Measurements from ENCODE around the gene ANTXRL. TPM values are rescaled to one million over a fixed set of nuclear protein-coding genes. Genes with fewer than 3 reads are reported as not detected.
"Not testable (repeated sequence)": the region's sequence is repeated elsewhere in the genome, so short reads cannot be mapped to it uniquely, and the experiment has no call there.

The ANTXRL gene
- total RNA-seq, 3 donors from 2014 or later, result not detected

DNA sequence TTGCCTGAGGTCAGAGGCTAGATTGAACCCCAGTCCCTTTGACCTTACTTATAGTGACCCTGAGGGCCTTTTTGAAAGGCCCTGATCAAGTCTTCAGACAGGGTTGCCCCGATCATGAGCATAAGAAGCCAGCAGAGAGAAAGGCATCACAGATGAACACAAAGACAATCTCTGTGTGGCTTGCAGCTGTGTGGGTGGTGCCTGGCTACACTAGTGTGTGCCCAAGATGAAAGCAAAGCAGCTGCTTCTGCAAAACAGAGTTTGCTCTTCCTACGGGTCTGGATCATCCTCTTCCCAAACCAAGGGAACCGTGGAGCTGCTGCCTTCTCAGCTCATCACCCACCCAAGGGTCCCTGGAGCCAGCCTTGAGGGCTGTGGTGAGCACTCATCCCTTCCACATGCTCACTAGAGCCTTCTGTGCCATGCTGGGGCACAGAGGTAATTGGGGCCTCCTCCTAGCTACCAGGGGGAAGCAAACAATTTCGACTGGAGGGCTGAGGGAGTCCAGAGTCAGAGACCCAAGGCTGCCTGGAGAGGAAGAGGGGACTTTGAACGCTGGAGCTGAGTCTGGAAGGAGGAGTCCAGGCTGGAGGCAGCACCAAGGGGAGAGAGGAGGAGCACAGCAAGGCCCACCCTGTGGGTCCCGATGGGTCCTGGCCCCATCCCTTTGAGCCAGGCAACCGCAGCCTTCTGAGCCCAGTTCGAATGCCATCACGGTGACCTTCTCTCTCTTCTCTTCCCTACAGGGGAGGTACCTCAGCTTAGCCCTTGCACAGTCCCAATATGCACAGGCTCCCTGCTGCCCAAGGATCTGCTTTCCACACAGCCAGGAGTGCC is 42.3 kb downstream of the ANTXRL start:
- ATAC-seq (no peak), DNase-seq (no peak)
- H3K4me1 ChIP-seq (ENCODE audit: low read depth), result no peaks in the 10 kb centered on the region
- TF ChIP-seq CTCF (IDR thresholded peaks at IDR 0.05), result no peak
- no peaks in the 10 kb centered on the region for H3K36me3 ChIP-seq (ENCODE audit: low read depth)
- H3K4me3 ChIP-seq, result no peak overlapping the region
- intact Hi-C loops (cut with DNase I, micrococcal nuclease), result no loop called here
- no peaks in the 10 kb centered on the region for H3K9me3 ChIP-seq

GRCh38 chr10:46329690-46330016 is 42.9 kb downstream of the ANTXRL start:
- Histone ChIP-seq H3K9me3 (no peaks in the 10 kb centered on the region), H3K36me3 (ENCODE audit: low read depth) (no peaks in the 10 kb centered on the region), H3K4me3 (no peak overlapping the region), H3K4me1 (ENCODE audit: low read depth) (no peaks in the 10 kb centered on the region)
- no peak for DNase-seq
- intact Hi-C loops (cut with DNase I, micrococcal nuclease), result no loop called here
- ATAC-seq, result peak; percentile 37
- no peak for TF ChIP-seq CTCF (IDR thresholded peaks at IDR 0.05)

DNA sequence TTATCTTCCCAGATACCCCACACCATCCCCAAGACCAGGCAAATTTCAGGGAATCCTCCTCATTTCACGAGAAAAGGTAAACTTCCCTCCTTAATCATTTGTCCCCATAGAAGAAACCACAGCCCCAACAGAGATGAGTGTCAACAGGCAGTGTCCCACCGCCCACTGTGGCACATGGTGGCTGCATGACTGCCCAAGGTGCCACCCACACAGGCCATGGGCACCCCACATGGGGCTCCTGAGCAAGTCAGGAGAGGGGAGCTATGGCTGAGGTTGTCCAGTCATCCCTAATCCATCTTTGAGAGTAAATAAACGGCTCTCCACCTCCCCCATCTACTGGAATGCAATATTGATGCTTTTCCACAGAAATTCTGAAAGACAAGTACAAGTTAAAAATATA is 44.1 kb downstream of the ANTXRL start:
- ATAC-seq (no peak), DNase-seq (no peak)
- Histone ChIP-seq H3K4me1 (ENCODE audit: low read depth) (no peaks in the 10 kb centered on the region), H3K4me3 (no peak overlapping the region), H3K9me3 (no peaks in the 10 kb centered on the region), H3K36me3 (ENCODE audit: low read depth) (no peaks in the 10 kb centered on the region)
- TF ChIP-seq CTCF (IDR thresholded peaks at IDR 0.05), result no peak
- intact Hi-C loops (cut with DNase I, micrococcal nuclease), result no loop called here

DNA sequence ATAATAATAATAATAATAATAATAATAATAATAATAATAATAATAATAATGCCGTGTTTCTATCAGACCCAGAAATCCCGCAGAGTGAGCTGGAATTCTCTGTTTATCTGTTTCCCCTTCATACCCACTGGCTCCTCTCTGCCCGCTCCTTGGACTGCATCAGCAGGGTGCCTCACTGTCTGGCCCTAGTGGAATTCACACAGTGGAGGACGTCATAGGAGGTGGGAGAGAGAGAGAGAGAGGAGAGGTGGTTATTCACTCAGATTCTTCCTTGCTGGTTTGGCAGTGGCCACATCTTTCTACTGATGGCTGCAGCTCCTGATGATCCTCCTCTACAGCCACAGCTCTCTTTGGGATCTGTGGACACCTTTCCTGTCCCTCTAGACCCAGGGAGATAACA is 78.7 kb downstream of the ANTXRL start:
- H3K4me1 ChIP-seq (ENCODE audit: low read depth); H3K36me3 ChIP-seq (ENCODE audit: low read depth); DNase-seq; H3K4me3 ChIP-seq; ATAC-seq; H3K9me3 ChIP-seq; intact Hi-C loops (cut with DNase I, micrococcal nuclease): not testable (repeated sequence)

DNA sequence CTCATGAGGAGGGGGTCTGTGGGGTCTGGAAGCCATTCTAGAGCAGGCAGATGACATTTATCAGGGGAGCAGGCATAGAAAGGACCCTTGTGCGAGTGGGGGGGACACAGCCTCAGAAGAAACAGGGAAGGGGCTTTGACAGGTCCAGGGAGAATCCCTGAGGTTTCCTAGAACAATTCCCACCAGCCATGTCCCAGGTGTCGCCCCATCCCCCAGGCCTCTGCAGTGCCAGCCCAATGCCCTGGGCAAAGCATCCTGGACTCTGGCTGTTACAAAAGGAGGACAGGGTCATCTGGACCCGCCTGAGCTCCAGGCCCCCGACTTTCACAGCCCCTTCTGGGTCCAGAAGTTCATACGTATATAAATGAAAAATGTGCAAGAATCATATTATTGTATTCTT is 80.4 kb downstream of the ANTXRL start:
- ATAC-seq; H3K4me1 ChIP-seq (ENCODE audit: low read depth); H3K4me3 ChIP-seq; H3K9me3 ChIP-seq; H3K36me3 ChIP-seq (ENCODE audit: low read depth); DNase-seq; intact Hi-C loops (cut with DNase I, micrococcal nuclease): not testable (repeated sequence)

GRCh38 chr10:46367666-46368240 is 81.0 kb downstream of the ANTXRL start:
- H3K4me1 ChIP-seq (ENCODE audit: low read depth); ATAC-seq; H3K4me3 ChIP-seq; H3K9me3 ChIP-seq; intact Hi-C loops (cut with DNase I, micrococcal nuclease); H3K36me3 ChIP-seq (ENCODE audit: low read depth): not testable (repeated sequence)
- peak in 1 of 3 donors; percentile 5 for DNase-seq

DNA sequence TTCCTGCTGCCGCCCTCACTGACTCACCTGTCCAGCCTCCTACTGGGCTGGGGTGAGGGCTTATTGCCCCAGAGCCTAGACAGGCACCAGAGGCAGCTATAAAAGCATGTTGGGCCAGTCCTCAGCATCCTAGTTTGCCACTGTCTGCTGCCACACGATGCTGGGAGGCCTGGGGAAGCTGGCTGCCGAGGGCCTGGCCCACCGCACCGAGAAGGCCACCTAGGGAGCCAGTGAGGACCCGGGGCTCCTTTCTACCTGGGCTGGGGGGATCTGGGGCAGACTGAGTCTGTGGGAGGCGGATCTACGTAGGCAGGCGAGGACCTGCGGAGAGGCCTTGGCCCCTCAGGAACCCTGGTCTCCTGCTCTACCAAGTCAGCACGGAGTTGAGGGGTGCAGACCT is 82.2 kb downstream of the ANTXRL start:
- ATAC-seq, result not testable (repeated sequence)

GRCh38 chr10:46374410-46374809 is 87.6 kb downstream of the ANTXRL start:
- H3K4me3 ChIP-seq; H3K9me3 ChIP-seq; H3K36me3 ChIP-seq (ENCODE audit: low read depth); DNase-seq; intact Hi-C loops (cut with DNase I, micrococcal nuclease); ATAC-seq; H3K4me1 ChIP-seq (ENCODE audit: low read depth): not testable (repeated sequence)

More for the DNA sequence above, 82.2 kb downstream of the ANTXRL start:
- H3K36me3 ChIP-seq (ENCODE audit: low read depth); H3K4me3 ChIP-seq; H3K4me1 ChIP-seq (ENCODE audit: low read depth); H3K9me3 ChIP-seq; intact Hi-C loops (cut with DNase I, micrococcal nuclease); DNase-seq: not testable (repeated sequence)

DNA sequence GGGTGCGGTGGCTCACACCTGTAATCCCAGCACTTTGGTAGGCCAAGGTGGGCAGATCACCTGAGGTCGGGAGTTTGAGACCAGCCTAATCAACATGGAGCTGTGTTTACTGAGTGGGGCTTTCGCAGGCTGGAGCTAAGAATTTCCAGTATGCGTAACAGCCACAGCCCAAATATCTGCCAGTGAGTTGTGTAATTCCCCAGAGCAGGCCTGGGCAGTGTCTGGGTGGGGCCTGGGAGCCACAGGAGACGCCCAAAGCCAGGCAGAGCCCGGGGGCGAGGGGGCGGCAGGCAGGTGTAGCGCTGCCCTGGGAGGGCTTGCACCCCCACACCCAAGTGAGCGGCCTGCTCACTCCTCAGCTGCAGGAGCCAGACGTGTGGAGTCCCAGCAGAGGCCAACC is 88.6 kb downstream of the ANTXRL start, which contains the start of gene ANXA8L1:
TSS of gene ANXA8L1 (plus strand) at position 371 of the 400 bp plus-strand sequence. CDS start 76 bp downstream, outside the sequence.
- H3K9me3 ChIP-seq; intact Hi-C loops (cut with DNase I, micrococcal nuclease); H3K4me1 ChIP-seq (ENCODE audit: low read depth); ATAC-seq; H3K36me3 ChIP-seq (ENCODE audit: low read depth); DNase-seq; H3K4me3 ChIP-seq: not testable (repeated sequence)

DNA sequence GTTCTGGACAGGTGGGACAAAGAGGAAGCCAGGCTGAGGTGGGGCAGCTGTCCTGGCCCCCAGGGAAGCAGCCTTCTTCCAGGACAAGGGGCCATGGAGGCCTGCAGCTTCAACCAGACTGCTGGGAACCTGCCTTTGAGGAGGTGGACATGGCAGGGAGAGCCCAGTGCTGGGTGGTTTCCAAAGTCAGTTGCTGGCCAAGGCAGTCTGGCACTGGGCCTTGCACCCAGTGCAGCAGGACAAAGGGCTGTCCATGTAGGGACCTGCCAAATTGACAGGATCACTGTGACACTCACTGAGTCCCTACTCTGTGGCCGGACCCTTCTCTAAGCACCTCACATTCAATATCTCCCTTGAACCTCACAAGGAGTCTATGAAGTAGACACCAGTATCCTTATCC is 90.2 kb downstream of the ANTXRL start:
- H3K9me3 ChIP-seq; ATAC-seq; H3K4me1 ChIP-seq (ENCODE audit: low read depth); H3K4me3 ChIP-seq; DNase-seq; intact Hi-C loops (cut with DNase I, micrococcal nuclease); H3K36me3 ChIP-seq (ENCODE audit: low read depth): not testable (repeated sequence)

GRCh38 chr10:46377651-46378050 is 90.9 kb downstream of the ANTXRL start:
- ATAC-seq, result peak; percentile 19
- H3K9me3 ChIP-seq; H3K4me3 ChIP-seq; H3K36me3 ChIP-seq (ENCODE audit: low read depth); H3K4me1 ChIP-seq (ENCODE audit: low read depth); intact Hi-C loops (cut with DNase I, micrococcal nuclease); DNase-seq: not testable (repeated sequence)

All from mucosa of descending colon (tissue), 3 donors.